Suprapubic skin (tissue), 4 donors: Measurements from ENCODE around the gene AGAP1.

Source experiments
- EP300 ChIP-seq: sonication (generic); formaldehyde crosslinking; IDR thresholded peaks from one replicate; pipeline ENCODE4 v1.6.1; 2017; ENCODE audit warnings: antibody characterized with exemption
- POLR2A ChIP-seq, 2 donors: fragments of 450-650 bp; IDR thresholded peaks; one replicate each; pipeline ENCODE4 v1.6.1; 2017; ENCODE audit warnings: antibody characterized with exemption in 2 of 2, mild to moderate bottlenecking in 2 of 2, moderate library complexity in 2 of 2
- POLR2AphosphoS5 ChIP-seq, 3 donors: sonication (generic); formaldehyde crosslinking; IDR thresholded peaks; one replicate each; pipeline ENCODE4 v1.6.1; 2017; ENCODE audit warnings: antibody characterized with exemption in 3 of 3
- TF ChIP-seq, protein P1 (sequence below), 2 donors: fragments of 200-600 bp in 1 of 2; fragments of 450-650 bp in 1 of 2; sonication (generic) in 1 of 2; IDR thresholded peaks; one replicate each; pipeline ENCODE4 v1.5.1; 2016 to 2019; ENCODE audit warnings: antibody characterized with exemption in 2 of 2, mild to moderate bottlenecking in 1 of 2, moderate library complexity in 1 of 2

DNA sequence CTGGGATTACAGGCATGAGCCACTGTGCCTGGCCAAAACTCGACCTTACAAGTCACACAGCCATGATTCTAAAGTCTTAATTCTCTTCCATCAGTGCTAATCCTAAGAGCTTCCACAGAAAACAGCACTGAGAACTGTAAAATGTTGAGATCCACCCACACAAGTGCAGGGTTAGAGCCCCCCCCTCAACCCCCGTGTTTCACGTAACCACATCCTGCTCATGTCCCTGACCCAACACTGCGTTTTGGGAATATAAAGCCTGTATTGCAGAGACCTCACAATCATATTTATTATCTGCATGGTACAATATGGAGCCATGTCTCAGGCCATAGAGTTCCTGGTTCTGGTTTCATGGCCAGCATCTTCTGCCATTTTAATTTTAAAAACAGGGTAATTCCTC, 563.5 kb downstream of the AGAP1 start:
- no peak for TF ChIP-seq POLR2AphosphoS5 (IDR thresholded peaks at IDR 0.05)
- TF ChIP-seq, protein P1, sequence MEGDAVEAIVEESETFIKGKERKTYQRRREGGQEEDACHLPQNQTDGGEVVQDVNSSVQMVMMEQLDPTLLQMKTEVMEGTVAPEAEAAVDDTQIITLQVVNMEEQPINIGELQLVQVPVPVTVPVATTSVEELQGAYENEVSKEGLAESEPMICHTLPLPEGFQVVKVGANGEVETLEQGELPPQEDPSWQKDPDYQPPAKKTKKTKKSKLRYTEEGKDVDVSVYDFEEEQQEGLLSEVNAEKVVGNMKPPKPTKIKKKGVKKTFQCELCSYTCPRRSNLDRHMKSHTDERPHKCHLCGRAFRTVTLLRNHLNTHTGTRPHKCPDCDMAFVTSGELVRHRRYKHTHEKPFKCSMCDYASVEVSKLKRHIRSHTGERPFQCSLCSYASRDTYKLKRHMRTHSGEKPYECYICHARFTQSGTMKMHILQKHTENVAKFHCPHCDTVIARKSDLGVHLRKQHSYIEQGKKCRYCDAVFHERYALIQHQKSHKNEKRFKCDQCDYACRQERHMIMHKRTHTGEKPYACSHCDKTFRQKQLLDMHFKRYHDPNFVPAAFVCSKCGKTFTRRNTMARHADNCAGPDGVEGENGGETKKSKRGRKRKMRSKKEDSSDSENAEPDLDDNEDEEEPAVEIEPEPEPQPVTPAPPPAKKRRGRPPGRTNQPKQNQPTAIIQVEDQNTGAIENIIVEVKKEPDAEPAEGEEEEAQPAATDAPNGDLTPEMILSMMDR (IDR thresholded peaks at IDR 0.05): no peak
- TF ChIP-seq POLR2A (IDR thresholded peaks at IDR 0.05): no peak
- no peak for TF ChIP-seq EP300
